Erythroblast (primary cell): Measurements from ENCODE around the gene ABCA3.

Source experiments
- GATA1 ChIP-seq: IDR thresholded peaks from 2 replicates; pipeline ENCODE4 v1.6.1; 2011; ENCODE audit warnings: low read depth, mild to moderate bottlenecking, control low read depth, low read length, moderate library complexity
- POLR2A ChIP-seq: IDR thresholded peaks from 2 replicates; pipeline ENCODE4 v1.6.1; 2011; ENCODE audit warnings: mild to moderate bottlenecking, low read length

- TF ChIP-seq POLR2A, result no peak
- TF ChIP-seq GATA1, result no peak
These were observed 105.3 kb downstream of the ABCA3 start for GRCh38 chr16:2235234-2235651.
